ENCODE measurements around the gene COL11A2.
A peak's percentile ranks its signal among the peaks of the same experiment; 100 is the strongest.
"Not testable (repeated sequence)": the region's sequence is repeated elsewhere in the genome, so short reads cannot be mapped to it uniquely, and the experiment has no call there.

COL11A2 gene

GRCh38 chr6:33192105-33192646 is at the start of gene COL11A2:
TSS of gene COL11A2 (minus strand) at chr6:33192467. CDS start at chr6:33192240, 227 bp downstream.
- no peak for DNase-seq

DNA sequence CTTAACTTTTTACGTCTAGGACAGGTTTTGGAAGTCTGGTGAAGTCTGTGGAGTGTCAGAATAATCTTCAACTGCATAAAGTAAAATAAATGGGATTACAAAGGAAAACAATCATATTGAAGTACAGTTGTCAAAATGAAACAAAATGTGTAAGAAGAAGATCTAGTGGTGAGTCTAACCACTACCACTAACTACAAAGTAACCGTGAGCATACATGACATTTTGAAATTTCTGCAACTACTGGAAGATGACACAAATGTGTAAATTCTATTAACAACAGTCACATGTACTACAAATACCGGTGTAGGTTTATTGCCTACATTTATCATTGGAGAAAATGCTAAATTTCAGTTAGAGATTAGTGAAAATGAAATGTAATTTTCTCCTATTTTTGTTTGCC is 49.7 kb upstream of the COL11A2 start:
- no peak for DNase-seq

DNA sequence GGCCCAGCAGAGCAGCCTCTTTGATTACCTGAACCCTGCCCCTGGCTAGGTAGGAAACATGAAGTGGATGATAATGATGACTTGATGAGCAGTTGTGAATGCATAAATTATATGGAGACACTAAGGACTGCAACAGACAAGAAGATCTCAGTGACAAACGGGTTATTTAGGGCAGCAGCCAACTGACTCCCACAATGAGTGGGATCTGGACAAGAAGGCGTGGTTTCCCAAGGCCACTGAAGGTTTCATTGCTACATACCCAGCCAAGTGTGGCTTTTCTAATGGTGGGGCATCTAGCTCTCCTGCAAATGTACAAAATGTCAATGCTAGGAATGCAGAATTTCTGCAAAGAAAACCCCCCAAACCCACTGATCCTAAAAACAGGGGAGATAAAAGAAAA is 45.5 kb upstream of the COL11A2 start:
- DNase-seq: no peak

- no peak for DNase-seq
These were observed 44.6 kb upstream of the COL11A2 start for GRCh38 chr6:33236852-33237251.

DNA sequence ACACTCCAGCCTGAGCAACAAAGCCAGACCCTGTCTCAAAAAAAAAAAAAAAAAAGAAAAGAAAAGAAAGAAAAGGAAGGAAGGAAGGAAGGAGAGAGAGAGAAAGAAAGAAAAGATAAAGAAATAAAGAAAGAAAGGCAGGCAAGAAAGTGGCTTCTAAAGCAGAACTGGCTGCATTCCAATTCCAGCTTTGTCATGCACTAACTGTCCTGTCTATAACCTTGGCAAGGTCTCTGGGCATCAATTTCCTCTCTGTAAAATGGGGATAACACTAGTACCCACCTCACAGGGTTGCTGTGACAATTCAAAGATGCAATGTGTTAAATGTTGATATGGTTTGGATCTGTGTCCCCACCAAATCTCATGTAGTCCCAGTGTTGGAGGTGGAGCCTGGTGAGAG is 44.1 kb upstream of the COL11A2 start:
- no peak for DNase-seq

GRCh38 chr6:33235221-33235634 is 43.0 kb upstream of the COL11A2 start:
- DNase-seq: no peak

DNA sequence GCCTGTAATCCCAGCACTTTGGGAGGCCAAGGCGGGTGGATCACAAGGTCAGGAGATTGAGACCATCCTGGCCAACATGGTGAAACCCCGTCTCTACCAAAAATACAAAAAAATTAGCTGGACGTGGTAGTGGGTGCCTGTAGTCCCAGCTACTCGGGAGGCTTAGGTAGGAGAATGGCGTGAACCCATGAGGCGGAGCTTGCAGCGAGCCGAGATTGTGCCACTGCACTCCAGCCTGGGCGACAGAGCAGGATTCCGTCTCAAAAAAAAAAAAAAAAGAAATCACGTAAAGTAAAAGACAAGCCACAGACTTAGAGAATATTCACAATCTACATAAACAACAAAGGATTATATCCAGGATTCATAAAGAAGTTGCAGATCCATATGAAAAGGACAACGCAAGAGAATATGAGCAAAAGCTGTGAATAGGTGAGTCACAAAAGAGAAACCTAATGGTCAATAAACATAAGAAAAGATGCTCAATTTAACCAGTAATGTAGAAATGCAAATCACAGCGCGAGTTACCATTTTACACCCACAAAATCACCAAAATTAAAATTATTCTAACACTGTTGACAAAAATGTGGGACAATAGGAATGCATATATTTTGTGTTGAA is 34.3 kb upstream of the COL11A2 start:
- not testable (repeated sequence) for DNase-seq

DNA sequence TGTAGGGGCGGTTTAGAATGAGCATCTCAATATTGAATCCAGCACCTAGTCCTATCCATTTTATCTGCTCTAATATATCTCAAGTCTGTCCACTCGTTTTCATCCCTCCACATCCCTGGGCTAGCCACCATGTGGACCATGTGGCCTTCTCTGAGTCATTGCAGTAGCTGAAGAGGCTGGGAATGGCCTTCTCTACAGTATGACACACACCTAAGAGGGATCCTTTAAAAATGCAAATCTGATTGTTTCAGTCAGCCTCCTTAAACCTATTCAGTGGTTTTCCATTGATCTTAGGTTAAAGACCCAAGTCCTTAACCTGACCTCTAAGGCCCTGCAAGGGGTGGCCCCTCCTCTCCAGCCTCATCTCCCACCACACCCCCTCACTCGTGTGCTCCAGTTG is 25.4 kb upstream of the COL11A2 start:
- DNase-seq: no peak

DNA sequence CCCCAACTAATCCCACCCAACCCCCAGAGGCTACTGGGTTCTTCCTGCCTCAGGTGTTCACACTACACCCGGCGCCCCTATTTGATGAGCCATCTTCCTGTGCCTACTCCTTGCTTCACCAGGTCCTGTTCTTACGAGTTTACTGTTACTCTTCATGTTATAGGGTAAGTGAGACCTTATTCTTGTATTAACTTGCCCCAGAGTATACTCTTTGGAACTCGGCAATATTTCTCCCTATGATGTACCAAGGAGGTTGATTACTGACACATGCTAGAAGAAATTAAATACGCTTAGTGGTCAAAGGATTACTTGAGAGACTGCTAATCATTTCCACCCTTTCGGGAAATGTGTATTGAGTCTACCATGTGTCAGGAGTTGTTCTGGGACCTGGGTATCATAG is 25.0 kb upstream of the COL11A2 start:
- DNase-seq: no peak

DNA sequence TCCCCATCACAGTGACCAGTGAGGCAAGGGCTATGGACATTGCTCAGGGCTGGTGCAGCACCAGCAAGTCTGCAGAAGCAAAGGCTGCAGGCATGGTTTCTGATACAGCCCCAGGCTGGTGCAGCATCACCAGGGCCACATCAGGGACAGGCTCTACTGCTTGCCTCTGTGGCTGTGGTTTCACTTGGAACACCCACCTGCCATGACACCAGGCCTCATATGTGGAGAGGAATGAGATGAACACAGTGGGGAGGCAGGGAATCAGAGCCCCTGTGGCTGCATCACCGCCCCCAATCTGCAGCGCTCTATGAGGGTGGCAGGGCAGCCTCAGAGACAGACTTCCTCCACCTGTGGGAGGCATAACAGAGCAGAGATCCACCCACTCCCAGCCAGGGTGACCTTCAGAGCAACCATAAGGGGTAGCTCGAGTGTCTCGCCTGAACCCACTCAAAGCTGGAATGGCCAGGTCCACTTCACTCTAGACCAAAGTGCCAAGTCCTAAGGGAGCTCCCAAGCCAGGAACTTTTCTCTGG is 23.9 kb upstream of the COL11A2 start:
- DNase-seq: no peak

DNA sequence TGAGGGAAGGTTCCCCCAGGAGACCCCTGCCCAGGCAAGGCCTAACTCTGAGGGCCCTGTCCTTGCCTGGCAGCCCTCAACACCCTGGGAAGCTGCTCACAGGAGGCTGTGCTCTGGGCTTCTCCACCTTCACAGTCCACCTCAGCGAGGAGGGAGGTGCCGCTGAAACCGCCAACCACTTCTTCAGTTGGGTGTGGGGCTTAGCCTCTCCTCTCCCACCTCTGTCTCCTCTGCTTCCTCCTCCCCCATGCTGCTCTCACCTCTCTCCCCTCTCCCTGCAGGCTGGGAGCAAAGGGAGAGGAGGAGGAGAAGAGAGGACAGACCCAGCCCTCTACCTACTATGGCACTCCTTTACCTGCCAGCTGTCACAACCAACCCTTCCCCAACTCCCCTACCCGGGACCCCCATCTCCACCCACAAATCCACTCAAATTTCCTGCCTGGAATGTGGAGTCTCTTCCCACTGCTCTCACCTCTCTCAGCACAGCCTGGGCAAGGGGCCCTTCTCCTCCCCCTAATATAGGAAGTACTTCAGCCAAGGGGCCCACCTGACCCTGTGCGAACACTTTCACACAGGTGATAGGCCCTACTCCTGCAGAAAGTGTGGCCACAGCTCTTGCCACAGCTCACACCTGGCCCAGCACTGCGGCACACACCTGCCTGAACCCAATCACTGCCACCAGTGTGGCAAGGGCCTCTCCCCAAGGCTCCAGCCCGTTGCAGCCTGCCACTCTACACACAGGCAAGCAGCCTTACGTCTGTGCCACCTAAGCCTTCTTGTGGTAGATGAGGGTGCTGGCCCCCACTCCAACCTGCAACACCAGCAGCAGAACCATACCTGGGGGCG is 23.2 kb upstream of the COL11A2 start:
- DNase-seq: no peak

- no peak for DNase-seq
These were observed 21.7 kb upstream of the COL11A2 start for GRCh38 chr6:33213989-33214335.

DNA sequence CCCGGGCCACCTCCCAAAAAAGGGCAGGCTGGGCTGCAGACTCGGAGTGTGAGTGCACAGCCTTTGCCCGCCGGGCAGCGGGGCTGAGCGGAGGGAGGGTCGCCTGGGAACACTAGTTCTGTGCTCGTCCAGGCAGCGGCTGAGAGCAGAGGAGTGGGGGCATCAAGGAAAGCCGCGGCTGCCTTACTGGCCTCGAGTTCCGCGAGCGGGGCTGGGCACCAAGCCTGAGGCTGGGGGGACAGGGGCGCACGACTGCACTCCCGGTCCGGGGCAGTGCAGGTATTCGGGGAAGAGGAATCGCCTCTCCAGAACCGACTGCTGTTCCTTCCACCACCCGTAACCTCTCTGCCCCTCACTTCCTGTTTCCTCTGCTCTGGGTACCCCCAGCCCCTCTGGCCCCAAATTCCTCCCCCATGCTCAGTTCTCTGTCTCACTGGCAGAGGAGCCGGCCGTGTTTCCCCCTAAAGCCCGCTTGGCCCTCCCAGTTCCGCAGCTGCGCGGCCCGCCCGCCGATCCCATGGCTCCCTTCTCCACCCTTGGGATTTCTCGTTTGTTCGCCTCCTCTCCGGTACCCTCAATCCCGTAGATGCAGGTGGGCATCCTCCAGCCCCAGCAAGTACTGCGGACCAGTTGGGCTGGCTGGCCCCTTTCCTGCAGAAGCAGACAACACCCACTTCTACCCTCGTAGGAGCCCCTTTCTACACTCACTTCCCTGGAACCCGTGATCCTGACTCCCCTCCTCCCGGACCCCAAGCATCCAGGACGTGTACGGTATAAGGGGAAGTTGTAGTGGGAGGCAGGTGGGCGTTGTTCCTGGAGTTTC is 21.1 kb upstream of the COL11A2 start:
- DNase-seq: no peak

DNA sequence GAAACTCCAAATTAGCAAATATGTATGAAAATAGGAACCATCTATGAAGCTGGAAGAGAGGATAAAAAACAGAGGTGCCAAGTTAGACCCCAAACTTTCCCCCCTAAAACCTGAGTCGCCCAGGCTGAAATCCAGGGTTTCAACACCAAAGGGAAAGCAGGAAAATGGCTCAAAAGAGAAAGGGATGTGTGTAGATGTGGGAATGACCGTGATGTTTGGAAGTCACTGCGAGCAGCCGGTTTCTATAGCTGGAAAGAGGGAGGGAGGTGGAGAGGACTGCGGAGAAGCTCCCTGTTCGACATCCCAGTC is 20.5 kb upstream of the COL11A2 start:
- DNase-seq: no peak

DNA sequence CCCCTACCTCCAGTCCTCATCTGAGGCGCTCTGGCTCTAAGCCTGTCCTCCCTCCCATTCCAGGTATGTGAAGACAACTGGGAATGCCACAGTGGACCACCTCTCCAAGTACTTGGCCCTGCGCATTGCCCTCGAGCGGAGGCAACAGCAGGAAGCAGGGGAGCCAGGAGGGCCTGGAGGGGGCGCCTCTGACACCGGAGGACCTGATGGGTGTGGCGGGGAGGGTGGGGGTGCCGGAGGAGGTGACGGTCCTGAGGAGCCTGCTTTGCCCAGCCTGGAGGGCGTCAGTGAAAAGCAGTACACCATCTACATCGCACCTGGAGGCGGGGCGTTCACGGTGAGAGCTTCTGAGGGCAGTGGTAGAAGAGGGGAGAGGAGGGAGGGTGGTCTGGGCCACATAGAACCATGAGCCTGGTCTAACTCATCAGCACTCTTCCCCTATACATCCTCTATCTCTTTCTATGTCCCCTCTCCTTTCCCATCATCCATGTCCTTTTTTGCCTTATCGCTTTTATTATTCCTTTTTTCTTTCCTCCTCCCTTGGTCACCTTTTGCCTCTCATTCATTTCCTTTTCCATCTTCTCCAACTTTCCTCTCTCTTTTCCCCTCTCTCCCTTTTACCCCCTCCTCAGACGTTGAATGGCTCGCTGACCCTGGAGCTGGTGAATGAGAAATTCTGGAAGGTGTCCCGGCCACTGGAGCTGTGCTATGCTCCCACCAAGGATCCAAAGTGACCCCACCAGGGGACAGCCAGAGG is 19.6 kb upstream of the COL11A2 start:
- no peak for DNase-seq

GRCh38 chr6:33211136-33211535 is 18.9 kb upstream of the COL11A2 start:
- no peak for DNase-seq

DNA sequence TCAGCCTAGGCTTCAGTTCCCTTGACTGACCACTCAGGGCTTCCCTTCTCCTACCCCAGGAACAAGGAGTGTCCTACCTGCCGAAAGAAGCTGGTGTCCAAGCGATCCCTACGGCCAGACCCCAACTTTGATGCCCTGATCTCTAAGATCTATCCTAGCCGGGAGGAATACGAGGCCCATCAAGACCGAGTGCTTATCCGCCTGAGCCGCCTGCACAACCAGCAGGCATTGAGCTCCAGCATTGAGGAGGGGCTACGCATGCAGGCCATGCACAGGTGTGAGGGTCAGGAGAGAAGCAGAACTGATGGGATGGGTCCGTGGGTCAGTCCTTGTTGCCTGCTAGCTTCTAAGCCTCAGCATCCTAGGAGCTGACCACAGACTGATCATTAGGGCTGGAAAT is 17.6 kb upstream of the COL11A2 start:
- no peak for DNase-seq

GRCh38 chr6:33208091-33208967 is 16.1 kb upstream of the COL11A2 start, which contains the start of gene RING1:
TSS of gene RING1 (plus strand) at chr6:33208500. CDS start at chr6:33208823, 323 bp downstream.
- DNase-seq: peak; percentile 21

GRCh38 chr6:33207552-33208090 is 15.4 kb upstream of the COL11A2 start:
- DNase-seq: peak; percentile 22

DNA sequence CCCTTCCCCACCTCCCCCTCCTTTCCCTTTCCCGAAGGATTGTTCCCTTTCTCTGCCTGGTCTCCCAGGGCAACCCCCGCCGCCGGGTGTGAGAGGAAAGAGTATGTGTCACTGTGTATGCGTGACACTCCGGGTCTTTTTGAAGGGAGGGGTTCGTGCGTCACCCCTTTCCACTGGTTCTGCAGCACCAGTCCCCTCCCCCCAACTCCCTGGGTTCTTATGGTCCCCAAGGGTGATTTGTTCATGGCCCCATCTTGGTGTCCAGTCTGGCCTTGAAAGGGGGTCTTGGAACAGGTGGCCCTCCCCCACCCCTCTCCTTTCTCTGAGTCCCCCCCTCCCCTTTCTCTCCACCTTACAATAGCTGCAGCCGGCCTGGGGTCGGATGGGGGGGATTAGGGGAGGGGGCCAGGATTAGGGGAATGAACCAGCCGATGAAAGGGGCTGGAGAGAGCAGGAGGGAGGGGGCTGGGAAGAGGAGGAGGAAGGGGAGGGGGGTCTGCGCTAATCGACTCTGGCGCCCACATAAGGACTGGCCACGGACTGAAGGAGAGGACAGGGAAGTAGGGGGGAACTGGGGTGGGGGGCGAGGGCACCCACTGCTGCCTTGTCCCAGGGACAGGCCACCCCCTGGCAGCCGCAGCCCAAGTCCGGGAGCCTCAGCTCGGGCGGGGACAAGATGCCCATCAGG is 14.7 kb upstream of the COL11A2 start:
- DNase-seq: no peak
